ENCODE data around the gene CAMK2N2. TPM values are rescaled to one million over a fixed set of nuclear protein-coding genes. Genes with fewer than 3 reads are reported as not detected.
"Not testable (repeated sequence)": the region's sequence is repeated elsewhere in the genome, so short reads cannot be mapped to it uniquely, and the experiment has no call there.

CAMK2N2 gene
- total RNA-seq, 2 donors from 2014 or later, result 0.24 to 0.35 TPM

DNA sequence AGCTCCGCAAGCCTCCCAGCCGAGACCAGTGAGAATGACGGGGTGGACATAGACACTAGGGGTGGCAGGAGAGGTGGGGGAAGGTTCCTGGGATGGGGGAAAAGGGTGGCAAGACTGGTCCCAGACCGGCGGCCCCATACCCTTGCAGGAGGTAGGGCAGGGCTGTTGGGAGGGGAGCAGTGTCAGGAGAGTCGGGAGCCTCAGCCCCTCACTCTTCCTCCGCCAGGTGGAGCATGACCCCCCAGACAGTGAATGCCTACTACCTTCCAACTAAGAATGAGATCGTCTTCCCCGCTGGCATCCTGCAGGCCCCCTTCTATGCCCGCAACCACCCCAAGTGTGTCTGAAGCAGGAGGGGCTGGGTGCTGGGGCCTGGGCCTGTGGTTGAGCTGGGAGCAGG, 29.0 kb upstream of the CAMK2N2 start:
- H3K36me3 Mint-ChIP-seq (ENCODE audit: insufficient read depth in 2 of 2), result no peaks in the 10 kb centered on the region
- H3K9me3 Mint-ChIP-seq, result no peaks in the 10 kb centered on the region
- no peak overlapping the region for H3K27ac Mint-ChIP-seq
- ATAC-seq (replicated peaks in 1 of 2) (no peak), DNase-seq (no peak)
- H3K4me3 Mint-ChIP-seq, result no peak overlapping the region
- H3K4me1 Mint-ChIP-seq (ENCODE audit: low read depth), result no peaks in the 10 kb centered on the region
- H3K27me3 Mint-ChIP-seq (ENCODE audit: low read depth), result peaks cover 18% of the 10 kb centered on the region

DNA sequence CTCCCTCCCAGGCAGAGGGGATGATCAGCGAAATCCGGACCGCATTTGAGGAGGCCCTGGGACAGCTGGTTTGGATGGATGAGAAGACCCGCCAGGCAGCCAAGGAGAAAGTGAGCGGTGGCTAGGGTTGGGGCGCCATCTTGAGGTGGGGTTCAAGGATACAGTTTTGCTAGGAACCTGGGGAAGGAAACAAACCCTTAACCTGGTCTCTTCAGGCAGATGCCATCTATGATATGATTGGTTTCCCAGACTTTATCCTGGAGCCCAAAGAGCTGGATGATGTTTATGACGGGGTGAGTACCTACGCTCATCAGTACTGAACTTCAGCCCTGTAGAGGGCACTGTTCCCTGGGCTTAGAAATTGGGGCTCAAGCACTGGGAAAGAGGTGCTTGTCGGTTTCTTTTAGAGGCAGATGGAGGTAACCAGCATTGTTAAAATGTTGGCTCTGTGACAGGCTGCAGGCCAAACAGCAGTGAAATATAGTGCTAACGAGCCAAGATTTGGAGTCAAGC, 28.1 kb upstream of the CAMK2N2 start:
- peak; percentile 78 for ATAC-seq (replicated peaks in 1 of 2)
- Mint-ChIP-seq H3K27me3 (ENCODE audit: low read depth) (peaks cover 20% of the 10 kb centered on the region), H3K36me3 (ENCODE audit: insufficient read depth in 2 of 2) (no peaks in the 10 kb centered on the region), H3K9me3 (no peaks in the 10 kb centered on the region), H3K4me1 (ENCODE audit: low read depth) (no peaks in the 10 kb centered on the region), H3K4me3 (no peak overlapping the region), H3K27ac (no peak overlapping the region)
- peak; percentile 72 to 75 for DNase-seq

DNA sequence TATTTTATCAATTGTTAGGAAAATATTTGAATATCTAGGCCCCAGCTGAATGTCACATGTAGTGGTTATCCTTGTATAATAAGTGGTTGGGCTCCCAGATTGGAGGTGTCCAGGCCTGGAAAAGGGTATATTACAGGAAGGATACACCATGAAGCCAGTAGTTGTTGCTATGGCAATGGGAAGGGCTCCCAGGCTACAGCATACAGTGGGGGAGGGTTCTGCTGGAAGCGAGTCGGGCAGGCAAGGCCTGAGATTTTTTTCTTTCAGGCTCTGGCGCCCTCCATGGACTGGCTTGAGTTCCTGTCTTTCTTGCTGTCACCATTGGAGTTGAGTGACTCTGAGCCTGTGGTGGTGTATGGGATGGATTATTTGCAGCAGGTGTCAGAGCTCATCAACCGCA, 23.3 kb upstream of the CAMK2N2 start:
- peaks cover 20% of the 10 kb centered on the region for H3K27me3 Mint-ChIP-seq (ENCODE audit: low read depth)
- H3K27ac Mint-ChIP-seq, result no peak overlapping the region
- no peaks in the 10 kb centered on the region for H3K9me3 Mint-ChIP-seq
- no peaks in the 10 kb centered on the region for H3K36me3 Mint-ChIP-seq (ENCODE audit: insufficient read depth in 2 of 2)
- no peaks in the 10 kb centered on the region for H3K4me1 Mint-ChIP-seq (ENCODE audit: low read depth)
- H3K4me3 Mint-ChIP-seq, result no peak overlapping the region
- DNase-seq, result peak; percentile 31 to 49
- ATAC-seq (replicated peaks in 1 of 2), result peak; percentile 34 to 64

DNA sequence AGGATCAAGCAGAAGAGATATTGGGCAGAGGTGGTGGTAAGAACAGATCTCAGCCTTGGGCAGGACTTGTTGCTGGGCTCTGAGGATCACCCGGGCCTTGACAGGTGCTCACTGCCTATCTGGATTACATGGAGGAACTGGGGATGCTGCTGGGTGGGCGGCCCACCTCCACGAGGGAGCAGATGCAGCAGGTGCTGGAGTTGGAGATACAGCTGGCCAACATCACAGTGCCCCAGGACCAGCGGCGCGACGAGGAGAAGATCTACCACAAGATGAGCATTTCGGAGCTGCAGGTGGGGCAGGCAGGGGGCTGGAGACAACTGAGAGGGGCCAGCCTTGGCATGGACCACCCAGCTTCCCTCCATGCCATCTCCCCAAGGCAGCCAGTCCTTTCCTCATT, 22.3 kb upstream of the CAMK2N2 start:
- Mint-ChIP-seq H3K4me3 (no peak overlapping the region), H3K9me3 (no peaks in the 10 kb centered on the region), H3K27me3 (ENCODE audit: low read depth) (peaks cover 23% of the 10 kb centered on the region), H3K4me1 (ENCODE audit: low read depth) (no peaks in the 10 kb centered on the region), H3K27ac (no peak overlapping the region), H3K36me3 (ENCODE audit: insufficient read depth in 2 of 2) (no peaks in the 10 kb centered on the region)
- DNase-seq (no peak), ATAC-seq (replicated peaks in 1 of 2) (no peak)

DNA sequence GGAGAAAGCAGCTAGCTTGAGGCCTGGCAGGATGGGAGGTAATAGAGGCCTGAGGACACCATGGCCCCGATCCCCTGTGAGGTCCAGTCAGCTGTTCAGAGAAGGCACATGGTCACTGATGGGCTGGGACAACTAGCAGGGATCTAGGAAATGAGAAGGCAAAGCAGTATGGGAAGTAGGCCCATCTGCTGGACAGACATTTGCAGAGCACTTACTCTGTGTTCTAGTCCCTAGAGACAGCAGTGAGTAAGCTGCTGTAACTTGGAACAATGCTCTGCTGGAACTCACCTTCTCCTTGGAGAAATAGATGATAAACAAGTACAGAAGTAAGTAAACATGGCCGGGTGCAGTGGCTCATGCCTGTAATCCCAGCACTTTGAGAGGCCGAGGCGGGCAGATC, 21.6 kb upstream of the CAMK2N2 start:
- Mint-ChIP-seq H3K36me3 (ENCODE audit: insufficient read depth in 2 of 2) (no peaks in the 10 kb centered on the region), H3K4me1 (ENCODE audit: low read depth) (no peaks in the 10 kb centered on the region), H3K27ac (no peak overlapping the region), H3K27me3 (ENCODE audit: low read depth) (peaks cover 27% of the 10 kb centered on the region), H3K9me3 (no peaks in the 10 kb centered on the region), H3K4me3 (no peak overlapping the region)
- ATAC-seq (replicated peaks in 1 of 2), result no peak
- DNase-seq, result no peak

DNA sequence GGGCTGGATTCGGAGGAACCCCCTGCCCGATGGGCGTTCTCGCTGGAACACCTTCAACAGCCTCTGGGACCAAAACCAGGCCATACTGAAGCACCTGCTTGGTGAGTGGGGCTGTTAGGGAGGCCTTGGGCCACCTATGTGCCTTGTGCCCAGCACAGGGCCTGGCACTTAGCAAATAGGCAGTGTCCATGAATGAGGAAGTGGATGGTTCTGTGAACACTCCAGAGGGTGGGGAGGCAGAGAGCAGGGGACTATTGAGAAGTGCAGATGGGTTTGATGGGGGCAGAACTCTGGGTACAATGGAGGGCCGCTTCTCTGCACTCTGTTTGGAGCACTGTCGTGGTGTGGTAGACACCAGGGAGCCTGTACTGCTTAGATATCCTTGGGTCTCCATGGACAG, 16.0 kb upstream of the CAMK2N2 start:
- DNase-seq (no peak), ATAC-seq (replicated peaks in 1 of 2) (no peak)
- Mint-ChIP-seq H3K4me1 (ENCODE audit: low read depth) (peaks cover 4% of the 10 kb centered on the region), H3K36me3 (ENCODE audit: insufficient read depth in 2 of 2) (peaks cover 0 to 5% of the 10 kb centered on the region in 2 donors), H3K9me3 (no peaks in the 10 kb centered on the region), H3K27ac (no peak overlapping the region), H3K4me3 (no peak overlapping the region), H3K27me3 (ENCODE audit: low read depth) (peaks cover 45% of the 10 kb centered on the region)

DNA sequence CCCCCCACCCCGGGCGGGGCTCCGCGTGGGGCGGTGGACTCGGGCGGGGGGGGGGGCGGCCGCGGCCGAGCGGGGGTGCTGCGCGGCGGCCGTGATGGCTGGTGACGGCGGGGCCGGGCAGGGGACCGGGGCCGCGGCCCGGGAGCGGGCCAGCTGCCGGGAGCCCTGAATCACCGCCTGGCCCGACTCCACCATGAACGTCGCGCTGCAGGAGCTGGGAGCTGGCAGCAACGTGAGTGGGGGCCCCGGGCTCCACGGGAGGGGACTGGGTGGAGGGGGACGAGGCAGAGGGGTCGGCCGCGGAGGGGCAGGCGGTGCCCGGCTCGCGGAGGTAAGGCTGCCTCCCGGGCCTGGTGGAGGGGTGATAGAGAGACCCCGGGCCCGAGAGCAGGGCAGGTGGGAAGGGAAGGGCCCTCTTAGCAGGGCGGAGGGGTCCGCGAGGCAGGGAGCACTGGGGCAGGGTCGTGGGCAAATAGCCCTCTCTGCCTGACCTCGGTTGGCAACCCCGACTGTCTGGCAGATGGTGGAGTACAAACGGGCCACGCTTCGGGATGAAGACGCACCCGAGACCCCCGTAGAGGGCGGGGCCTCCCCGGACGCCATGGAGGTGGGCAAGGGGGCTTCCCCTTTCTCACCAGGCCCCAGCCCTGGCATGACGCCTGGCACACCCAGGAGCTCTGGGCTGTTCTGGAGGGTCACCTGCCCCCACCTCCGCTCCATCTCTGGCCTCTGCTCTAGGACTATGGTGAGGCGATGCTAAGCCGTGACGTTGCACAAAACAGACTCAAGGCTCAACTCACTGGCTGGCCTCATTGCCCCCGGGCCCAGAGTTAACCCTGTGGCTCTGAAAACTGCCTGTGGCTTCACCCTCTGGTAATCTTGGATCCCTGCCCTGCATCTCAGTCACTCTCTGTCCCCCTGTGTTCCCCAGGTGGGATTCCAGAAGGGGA, 14.9 kb upstream of the CAMK2N2 start, which contains the start of gene ECE2:
TSS of gene ECE2 (plus strand) at position 62 of the 950 bp plus-strand sequence. CDS start at position 194, 132 bp downstream.
- Mint-ChIP-seq H3K4me3 (peak within 1 kb of the TSS; percentile 10 to 58), H3K27me3 (ENCODE audit: low read depth) (peaks cover 45% of the 10 kb centered on the region), H3K9me3 (no peaks in the 10 kb centered on the region), H3K36me3 (ENCODE audit: insufficient read depth in 2 of 2) (peaks cover 0 to 5% of the 10 kb centered on the region in 2 donors), H3K4me1 (ENCODE audit: low read depth) (peaks cover 4% of the 10 kb centered on the region), H3K27ac (no peak within 1 kb of the TSS)
- ATAC-seq (replicated peaks in 1 of 2) (no peak), DNase-seq (no peak)

DNA sequence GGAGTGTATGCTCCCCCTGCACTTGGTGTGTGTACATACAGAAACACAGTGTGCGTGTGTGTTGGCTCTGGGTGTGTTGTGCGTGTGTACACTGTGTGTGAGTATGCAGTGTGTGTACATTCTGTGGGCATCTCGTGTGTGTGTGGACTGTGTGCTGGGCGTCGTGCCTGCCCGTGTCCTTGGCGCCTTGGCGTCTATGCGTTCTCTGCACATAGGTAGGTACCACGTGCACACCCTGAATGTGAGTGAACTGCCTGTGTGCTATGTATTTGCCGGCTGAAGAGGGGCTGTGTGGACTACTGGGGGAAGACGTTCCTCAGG, 14.0 kb upstream of the CAMK2N2 start:
- peaks cover 0 to 5% of the 10 kb centered on the region in 2 donors for H3K36me3 Mint-ChIP-seq (ENCODE audit: insufficient read depth in 2 of 2)
- peaks cover 4% of the 10 kb centered on the region for H3K4me1 Mint-ChIP-seq (ENCODE audit: low read depth)
- no peaks in the 10 kb centered on the region for H3K9me3 Mint-ChIP-seq
- peaks cover 45% of the 10 kb centered on the region for H3K27me3 Mint-ChIP-seq (ENCODE audit: low read depth)
- ATAC-seq (replicated peaks in 1 of 2), result no peak
- DNase-seq, result no peak
- no peak overlapping the region for H3K27ac Mint-ChIP-seq
- peak overlapping the region; percentile 10 to 58 for H3K4me3 Mint-ChIP-seq

DNA sequence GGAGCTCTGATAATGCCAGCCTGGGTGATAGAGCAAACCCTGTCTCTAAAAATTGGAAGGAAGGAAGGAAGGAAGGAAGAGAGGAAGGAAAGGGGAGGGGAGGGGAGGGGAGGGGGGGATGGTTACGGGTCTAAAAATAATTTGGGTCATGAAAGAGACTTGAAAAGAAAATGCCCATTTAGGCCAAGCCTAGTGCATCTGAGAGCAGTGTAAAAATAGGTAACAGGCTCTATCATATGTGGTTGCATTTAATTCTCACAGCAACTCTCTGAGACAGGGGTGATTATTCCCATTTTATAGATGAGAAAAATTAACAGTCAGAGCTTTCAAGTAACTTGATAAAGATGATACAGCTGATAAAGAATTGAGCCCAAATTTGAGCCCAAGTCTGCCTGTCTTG, 10.9 kb upstream of the CAMK2N2 start:
- peaks cover 36% of the 10 kb centered on the region for H3K27me3 Mint-ChIP-seq (ENCODE audit: low read depth)

DNA sequence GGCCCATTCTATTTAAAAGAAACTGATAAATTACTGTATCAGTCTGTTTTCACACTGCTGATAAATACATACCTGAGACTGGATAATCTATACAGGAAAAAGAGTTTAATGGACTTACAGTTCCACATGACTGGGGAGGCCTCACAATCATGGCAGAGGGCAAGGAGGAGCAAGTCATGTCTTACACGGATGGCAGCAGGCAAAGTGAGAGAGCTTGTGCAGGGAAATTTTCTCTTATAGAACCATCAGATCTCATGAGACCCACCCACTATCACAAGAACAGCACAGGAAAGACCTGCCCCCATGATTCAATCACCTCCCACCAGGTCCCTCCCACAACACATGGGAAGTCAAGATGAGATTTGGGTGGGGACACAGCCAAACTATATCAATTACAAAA, 5.9 kb upstream of the CAMK2N2 start:
- not testable (repeated sequence) for H3K4me3 Mint-ChIP-seq; ATAC-seq (replicated peaks in 1 of 2); H3K4me1 Mint-ChIP-seq (ENCODE audit: low read depth); DNase-seq; H3K27ac Mint-ChIP-seq; H3K9me3 Mint-ChIP-seq; H3K36me3 Mint-ChIP-seq (ENCODE audit: insufficient read depth in 2 of 2)
- H3K27me3 Mint-ChIP-seq (ENCODE audit: low read depth), result peaks cover 31% of the 10 kb centered on the region

More for the DNA sequence above, 10.9 kb upstream of the CAMK2N2 start:
- DNase-seq (no peak), ATAC-seq (replicated peaks in 1 of 2) (no peak)
- H3K36me3 Mint-ChIP-seq (ENCODE audit: insufficient read depth in 2 of 2), result peaks cover 0 to 5% of the 10 kb centered on the region in 2 donors
- peaks cover 0 to under 1% of the 10 kb centered on the region in 2 donors for H3K9me3 Mint-ChIP-seq
- H3K4me3 Mint-ChIP-seq, result no peak overlapping the region
- peaks cover 4% of the 10 kb centered on the region for H3K4me1 Mint-ChIP-seq (ENCODE audit: low read depth)
- no peak overlapping the region for H3K27ac Mint-ChIP-seq

DNA sequence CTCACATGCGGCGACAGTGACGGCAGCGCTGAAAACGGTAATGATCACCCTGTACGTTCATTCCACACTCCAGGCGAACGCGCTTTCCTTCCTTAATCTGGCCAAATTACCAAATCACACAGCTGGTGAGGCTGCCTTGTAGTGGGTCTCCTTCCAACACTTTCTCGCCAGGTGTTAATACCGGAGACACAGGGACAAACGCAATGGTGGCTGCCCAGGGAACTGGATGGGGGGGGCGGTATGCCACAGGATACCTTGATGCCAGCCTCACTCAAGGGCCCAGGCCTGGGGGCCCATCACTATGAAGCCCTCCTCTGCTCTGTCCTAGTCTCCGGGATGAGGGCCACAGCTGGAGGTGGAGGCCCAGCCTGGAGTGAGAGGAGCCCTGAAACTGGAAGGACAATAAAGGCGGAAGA, 1.4 kb upstream of the CAMK2N2 start:
- Mint-ChIP-seq H3K9me3 (peaks cover 0 to 2% of the 10 kb centered on the region in 2 donors), H3K4me3 (peak overlapping the region; percentile 77 to 80), H3K36me3 (ENCODE audit: insufficient read depth in 2 of 2) (peaks cover 4 to 10% of the 10 kb centered on the region in 2 donors), H3K27me3 (ENCODE audit: low read depth) (peaks cover 46% of the 10 kb centered on the region), H3K4me1 (ENCODE audit: low read depth) (peaks cover 21% of the 10 kb centered on the region), H3K27ac (no peak overlapping the region)
- DNase-seq (no peak), ATAC-seq (replicated peaks in 1 of 2) (no peak)

DNA sequence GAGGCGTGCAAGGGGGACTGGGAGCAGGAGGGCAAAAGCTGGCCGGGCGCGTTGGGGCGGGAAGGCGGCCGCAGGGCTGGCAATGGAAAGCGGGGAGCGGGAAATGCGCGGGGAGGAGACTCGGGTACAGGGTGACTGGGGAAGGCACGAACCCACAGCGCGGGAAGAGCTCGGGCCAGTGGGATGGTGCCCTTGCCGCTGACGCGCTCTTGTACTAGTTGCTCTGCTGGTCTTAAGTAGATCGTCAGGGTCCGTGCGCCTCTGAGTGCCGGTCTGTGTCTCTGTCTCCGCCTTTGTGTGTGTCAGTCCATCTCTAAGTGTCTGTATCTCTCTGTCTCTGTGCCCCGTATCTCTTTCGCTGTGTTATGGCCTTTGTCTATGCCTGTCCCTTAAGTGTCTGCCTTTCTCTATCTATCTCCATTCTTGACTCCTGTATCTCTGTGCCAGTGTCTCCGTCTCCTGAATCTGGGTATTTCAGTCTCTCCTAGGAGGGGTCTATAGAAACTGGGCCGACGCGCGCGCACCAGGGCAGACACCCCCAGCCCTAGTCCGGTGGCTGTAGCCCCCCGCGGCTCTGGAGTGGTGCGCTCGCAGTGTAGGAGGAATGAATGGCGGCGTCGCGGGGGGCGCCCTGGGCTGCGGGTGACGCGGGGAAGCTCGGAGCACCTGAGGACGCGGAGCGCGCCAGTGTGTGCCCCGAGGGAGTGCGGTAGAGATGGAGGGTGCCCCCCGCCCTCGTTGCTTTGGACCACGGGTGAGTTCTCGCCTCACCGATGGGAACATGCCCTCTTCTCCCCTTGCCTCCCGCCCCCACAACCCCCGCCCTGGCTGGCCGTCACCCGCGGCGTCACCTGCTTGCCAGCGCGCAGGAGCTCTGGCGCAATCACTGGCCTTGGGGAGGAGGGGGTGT, 756 bp upstream of the CAMK2N2 start:
- peak; percentile 34 to 36 for ATAC-seq (replicated peaks in 1 of 2)
- Mint-ChIP-seq H3K27ac (no peak overlapping the region), H3K36me3 (ENCODE audit: insufficient read depth in 2 of 2) (peaks cover 2 to 8% of the 10 kb centered on the region in 2 donors), H3K27me3 (ENCODE audit: low read depth) (peaks cover 40% of the 10 kb centered on the region), H3K9me3 (no peaks in the 10 kb centered on the region), H3K4me3 (peak overlapping the region; percentile 80 to 82), H3K4me1 (ENCODE audit: low read depth) (peaks cover 21% of the 10 kb centered on the region)
- peak; percentile 25 to 27 for DNase-seq
